Activated naive CD4-positive, alpha-beta T cell treated with anti-CD3 and anti-CD28 coated beads for 36 hours (primary cell): ENCODE results near the gene SQOR. TPM values are rescaled to one million over a fixed set of nuclear protein-coding genes. Genes with fewer than 3 reads are reported as not detected.

ENCODE experiments used
- CTCF ChIA-PET: fragments of 350-600 bp; sonication (Branson Sonifier 250); formaldehyde crosslinking; loops from one replicate; lab custom pipeline; 2021; ENCODE audit warnings: antibody characterized with exemption; lab: Charles Lee
- DNase-seq: peaks from one replicate; pipeline ENCODE4 v3.0.0-alpha.2; 2020
- H3K27ac Mint-ChIP-seq: one replicate; pipeline ENCODE4 v1.8.0; 2021; ENCODE audit warnings: mild to moderate bottlenecking, mixed read lengths
- H3K27me3 Mint-ChIP-seq: one replicate; pipeline ENCODE4 v1.8.0; 2021; ENCODE audit warnings: low read depth, mixed read lengths
- H3K36me3 Mint-ChIP-seq: one replicate; pipeline ENCODE4 v1.8.0; 2021; ENCODE audit warnings: low read depth, mixed read lengths
- H3K4me1 Mint-ChIP-seq: one replicate; pipeline ENCODE4 v1.8.0; 2021; ENCODE audit warnings: low read depth, mixed read lengths
- H3K4me3 Mint-ChIP-seq: one replicate; pipeline ENCODE4 v1.8.0; 2021; ENCODE audit warnings: mild to moderate bottlenecking, moderate library complexity, mixed read lengths
- H3K9me3 Mint-ChIP-seq: one replicate; pipeline ENCODE4 v1.8.0; 2021; ENCODE audit warnings: mixed read lengths
- intact Hi-C: fragments of 100-400 bp; cut with micrococcal nuclease; formaldehyde crosslinking; loops from one replicate; pipeline ENCODE4 v1.15.1; 2023
- total RNA-seq, 2 experiments: library from RNA; stranded (reverse); gene quantifications; one replicate each; pipeline ENCODE4 v1.2.3, GENCODE V29; 2021

The SQOR gene
- total RNA-seq, 2 experiments from 2014 or later, result 54.3 to 56.4 TPM

DNA sequence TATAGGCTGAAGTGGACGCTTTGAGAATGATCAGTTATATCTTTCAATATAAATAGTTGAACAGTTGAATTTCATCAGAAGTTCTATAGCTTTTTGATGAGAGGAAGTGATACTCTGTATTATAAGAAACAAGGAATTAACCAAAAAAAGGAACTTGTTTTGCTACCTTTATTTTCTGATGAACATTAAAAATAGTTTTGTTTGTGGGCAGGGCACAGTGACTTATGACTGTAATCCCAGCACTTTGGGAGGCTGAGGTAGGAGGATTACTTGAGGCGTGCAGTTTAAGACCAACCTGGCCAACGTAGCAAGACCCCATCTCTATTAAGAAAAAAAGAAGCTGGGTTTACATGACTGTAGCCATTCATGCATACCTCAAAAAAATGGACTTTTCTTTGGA is 30.9 kb upstream of the SQOR start:
- Mint-ChIP-seq H3K27me3 (no peaks in the 10 kb centered on the region), H3K4me3 (no peak overlapping the region), H3K4me1 (no peaks in the 10 kb centered on the region), H3K9me3 (no peaks in the 10 kb centered on the region), H3K36me3 (peaks cover 9% of the 10 kb centered on the region), H3K27ac (no peak overlapping the region)
- CTCF ChIA-PET, result interaction anchor here (1.0 to 1.9 kb wide), 2 partner anchors 10 to 147 kb away, joined by 3 to 7 read pairs; no protein-coding TSS in a partner anchor
- no peak for DNase-seq
- intact Hi-C loops, result no loop called here

GRCh38 chr15:45604326-45604725 is 30.5 kb upstream of the SQOR start:
- H3K4me3 Mint-ChIP-seq, result no peak overlapping the region
- peak overlapping the region; percentile 57 for H3K27ac Mint-ChIP-seq

GRCh38 chr15:45606413-45606812 is 28.4 kb upstream of the SQOR start:
- no peaks in the 10 kb centered on the region for H3K4me1 Mint-ChIP-seq
- CTCF ChIA-PET, result interaction anchor here (0.6 to 0.9 kb wide), 2 partner anchors 17 to 149 kb away, joined by 3 to 4 read pairs; no protein-coding TSS in a partner anchor
- H3K9me3 Mint-ChIP-seq, result no peaks in the 10 kb centered on the region
- peak overlapping the region; percentile 18 for H3K27ac Mint-ChIP-seq
- no peaks in the 10 kb centered on the region for H3K27me3 Mint-ChIP-seq
- peaks cover 10% of the 10 kb centered on the region for H3K36me3 Mint-ChIP-seq
- DNase-seq, result no peak
- no peak overlapping the region for H3K4me3 Mint-ChIP-seq
- intact Hi-C loops, result no loop called here

More at GRCh38 chr15:45604326-45604725, 30.5 kb upstream of the SQOR start:
- Mint-ChIP-seq H3K9me3 (no peaks in the 10 kb centered on the region), H3K36me3 (peaks cover 11% of the 10 kb centered on the region), H3K4me1 (no peaks in the 10 kb centered on the region), H3K27me3 (no peaks in the 10 kb centered on the region)
- no peak for DNase-seq
- intact Hi-C loops, result no loop called here
- CTCF ChIA-PET, result interaction anchor here (1.0 to 1.9 kb wide), 2 partner anchors 9 to 147 kb away, joined by 3 to 7 read pairs; no protein-coding TSS in a partner anchor

DNA sequence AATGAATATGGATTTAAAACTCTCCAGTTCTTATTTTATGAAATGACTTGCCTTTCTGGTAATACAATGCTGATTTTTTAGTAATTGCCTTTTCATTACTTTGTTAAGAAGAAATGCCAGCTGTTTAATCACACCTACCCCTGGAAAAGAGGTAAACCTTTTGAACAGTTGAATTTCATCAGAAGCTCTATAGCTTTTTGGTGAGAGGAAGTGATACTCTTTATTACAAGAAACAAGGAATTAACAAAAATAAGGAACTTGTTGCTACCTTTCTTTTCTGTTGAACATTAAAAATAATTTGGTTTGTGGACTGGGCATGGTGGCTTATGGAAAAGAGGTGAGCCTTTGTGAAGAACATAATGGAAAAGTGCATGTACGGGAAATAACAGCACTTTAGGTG is 28.0 kb upstream of the SQOR start:
- Mint-ChIP-seq H3K4me3 (no peak overlapping the region), H3K9me3 (no peaks in the 10 kb centered on the region), H3K27ac (no peak overlapping the region), H3K27me3 (no peaks in the 10 kb centered on the region), H3K36me3 (peaks cover 10% of the 10 kb centered on the region), H3K4me1 (no peaks in the 10 kb centered on the region)
- DNase-seq, result no peak
- CTCF ChIA-PET, result interaction anchor here (0.6 to 1.4 kb wide), 4 partner anchors 16 to 149 kb away, joined by 3 to 4 read pairs (median 4); partner anchors contain the start of gene SQOR
- intact Hi-C loops, result no loop called here

DNA sequence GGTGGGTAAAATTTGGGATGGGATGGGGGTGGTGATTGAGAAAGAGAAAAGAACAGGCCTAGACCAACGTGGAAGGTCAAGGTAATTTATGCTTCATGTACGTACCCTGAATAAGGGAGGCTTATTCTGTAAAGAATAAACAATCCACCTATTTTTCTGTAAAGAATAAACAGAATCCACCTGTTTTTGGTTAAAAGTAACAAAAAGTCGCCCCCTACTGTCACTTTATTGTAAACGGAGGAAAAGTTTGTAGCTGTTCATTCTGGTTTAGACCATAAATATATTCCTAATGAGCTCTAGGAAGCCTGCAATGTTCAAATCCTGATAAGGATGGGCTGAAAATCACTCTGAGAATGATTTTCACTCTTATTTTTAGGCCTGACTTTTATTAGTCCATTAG is 23.5 kb upstream of the SQOR start:
- intact Hi-C loops, result loop anchor here (5.0 kb wide), 1 partner anchor 181 kb away; no protein-coding TSS in a partner anchor
- H3K4me3 Mint-ChIP-seq, result no peak overlapping the region
- H3K27me3 Mint-ChIP-seq, result no peaks in the 10 kb centered on the region
- H3K27ac Mint-ChIP-seq, result no peak overlapping the region
- peaks cover 9% of the 10 kb centered on the region for H3K4me1 Mint-ChIP-seq
- CTCF ChIA-PET, result interaction anchor here (0.6 to 7.7 kb wide), 14 partner anchors 9 to 182 kb away, joined by 3 to 102 read pairs (median 4); partner anchors contain the start of gene BLOC1S6
- no peaks in the 10 kb centered on the region for H3K9me3 Mint-ChIP-seq
- H3K36me3 Mint-ChIP-seq, result peaks cover 5% of the 10 kb centered on the region
- DNase-seq, result no peak

DNA sequence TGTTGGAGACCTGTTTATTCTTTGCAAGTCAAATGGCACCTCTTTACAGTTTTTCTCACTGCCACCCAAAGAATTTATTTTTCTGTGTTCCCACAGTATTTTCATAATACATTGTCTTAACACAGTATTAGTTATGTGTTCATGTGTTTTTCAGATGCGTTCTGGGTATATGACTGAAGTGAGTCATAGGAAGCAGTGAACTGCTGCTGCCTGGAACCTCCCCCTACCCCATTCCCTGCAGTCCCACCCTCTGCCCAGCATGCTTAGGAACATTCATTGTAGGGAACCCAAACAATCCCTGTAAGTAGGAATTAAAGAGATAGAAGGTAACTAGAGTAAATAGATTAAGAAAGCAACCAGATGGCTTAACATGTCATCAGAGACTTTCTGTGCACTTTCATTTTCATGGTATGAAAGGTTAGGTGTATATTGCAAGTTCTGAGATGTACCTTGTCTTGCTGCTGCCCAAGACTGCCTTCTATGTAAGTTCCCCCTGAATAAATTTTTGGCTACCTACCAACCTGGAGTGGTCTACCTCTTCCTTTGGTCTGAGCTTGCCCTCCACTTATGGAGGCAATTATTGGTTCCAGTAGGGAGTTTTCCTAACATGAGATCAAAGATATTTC is 21.9 kb upstream of the SQOR start:
- CTCF ChIA-PET, result interaction anchor here (0.6 to 7.7 kb wide), 19 partner anchors 8 to 297 kb away, joined by 3 to 102 read pairs (median 5); partner anchors contain the start of gene SQOR
- peaks cover 2% of the 10 kb centered on the region for H3K36me3 Mint-ChIP-seq
- H3K4me3 Mint-ChIP-seq, result no peak overlapping the region
- no peaks in the 10 kb centered on the region for H3K9me3 Mint-ChIP-seq
- H3K27ac Mint-ChIP-seq, result peak overlapping the region; percentile 32
- peaks cover 9% of the 10 kb centered on the region for H3K4me1 Mint-ChIP-seq
- H3K27me3 Mint-ChIP-seq, result no peaks in the 10 kb centered on the region
- peak; percentile 25 for DNase-seq
- intact Hi-C loops, result loop anchor here (1.0 to 5.0 kb wide), 2 partner anchors 22 to 179 kb away; partner anchors contain the start of gene SQOR

DNA sequence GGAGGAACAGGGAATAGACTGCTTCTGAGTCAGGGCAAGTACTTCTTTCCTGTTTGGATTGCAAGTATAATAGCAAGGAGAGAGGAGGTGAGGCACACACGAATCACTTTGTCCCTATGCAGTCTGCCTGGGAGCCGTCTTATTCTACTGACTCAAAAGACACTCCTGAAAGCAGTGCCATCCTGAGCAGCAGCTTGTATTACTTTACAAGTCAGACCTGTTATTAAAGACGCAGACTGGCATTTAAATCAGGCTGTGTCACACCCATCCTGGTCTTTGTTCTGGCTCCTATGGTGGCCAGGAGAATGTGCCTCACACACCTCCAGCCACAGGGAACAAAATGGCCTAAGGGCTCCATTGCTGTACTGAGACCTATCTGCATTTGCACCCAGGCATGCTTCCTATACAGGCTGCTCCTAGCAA is 17.9 kb upstream of the SQOR start:
- no peaks in the 10 kb centered on the region for H3K27me3 Mint-ChIP-seq

DNA sequence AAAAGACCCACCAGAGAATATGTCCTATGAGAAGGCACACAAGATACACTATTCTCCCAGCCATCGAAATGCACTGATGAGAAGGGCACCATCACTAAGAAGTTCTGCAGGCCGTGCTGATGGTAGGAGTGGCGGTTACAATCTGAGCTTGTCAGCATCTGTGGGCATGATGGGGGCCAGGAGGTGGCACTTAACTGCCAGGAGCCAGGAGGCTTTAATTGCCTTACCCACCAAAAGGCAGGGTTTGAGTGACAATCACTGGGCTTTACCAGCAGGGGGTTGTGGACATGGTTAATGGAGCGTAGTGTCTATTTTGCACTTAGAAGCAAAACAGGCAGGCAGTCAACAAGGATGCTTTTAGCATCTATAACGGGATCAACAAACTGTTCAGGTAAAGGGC is 16.0 kb upstream of the SQOR start:
- Mint-ChIP-seq H3K27ac (no peak overlapping the region), H3K9me3 (peaks cover 4% of the 10 kb centered on the region), H3K27me3 (no peaks in the 10 kb centered on the region), H3K4me1 (no peaks in the 10 kb centered on the region), H3K36me3 (no peaks in the 10 kb centered on the region), H3K4me3 (no peak overlapping the region)
- CTCF ChIA-PET, result interaction anchor here (0.6 to 1.0 kb wide), 2 partner anchors 46 to 87 kb away, joined by 3 read pairs; no protein-coding TSS in a partner anchor
- DNase-seq, result peak; percentile 32
- intact Hi-C loops, result no loop called here

More for the DNA sequence above, 17.9 kb upstream of the SQOR start:
- no peak for DNase-seq
- H3K36me3 Mint-ChIP-seq, result no peaks in the 10 kb centered on the region
- CTCF ChIA-PET, result interaction anchor here (1.5 to 7.7 kb wide), 2 partner anchors 158 to 212 kb away, joined by 3 to 102 read pairs; no protein-coding TSS in a partner anchor
- H3K27ac Mint-ChIP-seq, result no peak overlapping the region
- H3K9me3 Mint-ChIP-seq, result no peaks in the 10 kb centered on the region
- no peak overlapping the region for H3K4me3 Mint-ChIP-seq
- peaks cover 9% of the 10 kb centered on the region for H3K4me1 Mint-ChIP-seq
- intact Hi-C loops, result no loop called here

- Mint-ChIP-seq H3K27ac (no peak overlapping the region), H3K27me3 (no peaks in the 10 kb centered on the region), H3K9me3 (peaks cover 24% of the 10 kb centered on the region), H3K4me3 (no peak overlapping the region), H3K36me3 (peaks cover 1% of the 10 kb centered on the region), H3K4me1 (peaks cover 7% of the 10 kb centered on the region)
- intact Hi-C loops, result no loop called here
- DNase-seq, result no peak
- CTCF ChIA-PET, result interaction anchor here (1.3 kb wide), 1 partner anchor 14 kb away, joined by 3 read pairs; no protein-coding TSS in a partner anchor
Measured at GRCh38 chr15:45628136-45628535, 6.7 kb upstream of the SQOR start.

DNA sequence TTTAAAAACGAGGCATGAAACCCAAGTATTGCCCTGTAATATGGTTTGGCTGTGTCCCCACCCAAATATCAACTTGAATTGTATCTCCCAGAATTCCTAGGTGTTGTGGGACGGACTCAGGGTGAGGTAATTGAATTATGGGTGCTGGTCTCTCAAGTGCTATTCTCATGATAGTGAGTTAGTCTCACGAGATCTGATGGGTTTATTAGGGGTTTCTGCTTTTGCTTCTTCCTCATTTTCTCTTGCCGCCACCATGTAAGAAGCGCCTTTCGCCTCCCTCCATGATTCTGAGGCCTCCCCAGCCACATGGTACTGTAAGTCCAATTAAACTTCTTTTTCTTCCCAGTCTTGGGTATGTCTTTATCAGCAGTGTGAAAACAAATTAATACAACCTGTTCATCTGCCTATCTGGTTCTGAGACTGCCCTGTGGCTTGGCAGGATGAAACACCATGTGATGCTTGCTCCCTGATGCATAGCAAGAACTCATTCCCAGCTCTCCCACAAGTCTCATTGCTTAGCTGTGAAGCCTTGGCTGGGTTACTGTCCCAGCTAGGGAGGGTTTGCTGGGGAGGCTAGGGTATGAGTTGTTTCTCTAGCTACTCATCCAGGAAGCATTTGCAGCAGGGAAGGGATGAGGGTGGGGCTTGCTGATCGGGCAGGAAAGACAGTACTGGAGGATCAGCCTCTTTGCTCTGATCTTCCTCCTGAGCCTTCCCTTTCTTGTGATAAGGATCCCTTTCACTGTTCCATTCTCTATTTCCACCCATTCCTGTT is 3.7 kb upstream of the SQOR start:
- peaks cover 2% of the 10 kb centered on the region for H3K36me3 Mint-ChIP-seq
- DNase-seq, result no peak
- H3K27ac Mint-ChIP-seq, result no peak overlapping the region
- H3K4me3 Mint-ChIP-seq, result no peak overlapping the region
- intact Hi-C loops, result loop anchor here (10.0 kb wide), 1 partner anchor 1206 kb away; the partner anchor contains the start of gene CTDSPL2
- no peaks in the 10 kb centered on the region for H3K27me3 Mint-ChIP-seq
- H3K9me3 Mint-ChIP-seq, result peaks cover 9% of the 10 kb centered on the region
- peaks cover 14% of the 10 kb centered on the region for H3K4me1 Mint-ChIP-seq
- CTCF ChIA-PET, result interaction anchor here (0.6 to 1.4 kb wide), 3 partner anchors 9 to 171 kb away, joined by 3 read pairs; no protein-coding TSS in a partner anchor

DNA sequence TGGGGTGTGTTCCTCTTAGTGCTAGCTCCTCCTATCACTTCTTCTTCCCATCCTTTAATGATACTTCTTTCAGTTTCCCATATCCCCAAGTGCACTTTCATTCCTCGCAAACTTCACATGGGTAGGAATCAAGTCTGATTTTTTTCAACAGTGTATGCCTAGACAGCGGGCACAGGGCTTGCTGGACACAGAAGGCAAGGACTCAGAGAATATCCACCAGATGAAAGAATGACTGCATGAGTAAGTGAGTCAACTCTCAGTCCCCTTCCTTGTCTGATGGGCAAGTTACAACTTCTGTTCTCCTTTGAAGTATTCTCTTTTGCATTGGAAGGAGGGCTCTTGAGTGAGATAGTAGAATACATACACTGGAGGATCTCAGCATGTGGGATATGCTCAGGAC is 3.1 kb upstream of the SQOR start:
- H3K36me3 Mint-ChIP-seq, result peaks cover 2% of the 10 kb centered on the region
- H3K27ac Mint-ChIP-seq, result no peak overlapping the region
- intact Hi-C loops, result loop anchor here (10.0 kb wide), 1 partner anchor 1207 kb away; the partner anchor contains the start of gene CTDSPL2
- CTCF ChIA-PET, result interaction anchor here (1.3 to 1.4 kb wide), 2 partner anchors 9 to 18 kb away, joined by 3 read pairs; no protein-coding TSS in a partner anchor
- no peaks in the 10 kb centered on the region for H3K27me3 Mint-ChIP-seq
- H3K4me1 Mint-ChIP-seq, result peaks cover 15% of the 10 kb centered on the region
- peaks cover 4% of the 10 kb centered on the region for H3K9me3 Mint-ChIP-seq
- no peak for DNase-seq
- no peak overlapping the region for H3K4me3 Mint-ChIP-seq
